ENCODE data around the gene TICAM2.

TICAM2 gene

GRCh38 chr5:115607935-115608334 is 5.7 kb upstream of the TICAM2 start:
- DNase-seq (ENCODE audit: low spot score): no peak

- DNase-seq (ENCODE audit: low spot score): no peak
Measured at GRCh38 chr5:115605436-115605835, 3.2 kb upstream of the TICAM2 start.

GRCh38 chr5:115602591-115603125 is 379 bp upstream of the TICAM2 start:
- peak; percentile 22 for DNase-seq (ENCODE audit: low spot score)

- no peak for DNase-seq (ENCODE audit: low spot score)
Measured at GRCh38 chr5:115600766-115601165, 1.5 kb downstream of the TICAM2 start.

GRCh38 chr5:115599924-115600323 is 2.4 kb downstream of the TICAM2 start:
- no peak for DNase-seq (ENCODE audit: low spot score)

- DNase-seq (ENCODE audit: low spot score): peak; percentile 67
Measured at GRCh38 chr5:115599502-115599901, 2.8 kb downstream of the TICAM2 start.

GRCh38 chr5:115594128-115595047 is 7.9 kb downstream of the TICAM2 start:
- no peak for DNase-seq (ENCODE audit: low spot score)

- DNase-seq (ENCODE audit: low spot score): no peak
Measured at GRCh38 chr5:115589043-115589442, 13.2 kb downstream of the TICAM2 start.

- no peak for DNase-seq (ENCODE audit: low spot score)
Measured at GRCh38 chr5:115588640-115589039, 13.6 kb downstream of the TICAM2 start.

- peak; percentile 55 for DNase-seq (ENCODE audit: low spot score)
Measured at GRCh38 chr5:115586525-115587146, 15.6 kb downstream of the TICAM2 start.

- DNase-seq (ENCODE audit: low spot score): no peak
Measured at GRCh38 chr5:115585265-115585664, 17.0 kb downstream of the TICAM2 start.

GRCh38 chr5:115584501-115584900 is 17.8 kb downstream of the TICAM2 start:
- no peak for DNase-seq (ENCODE audit: low spot score)

GRCh38 chr5:115583474-115583873 is 18.8 kb downstream of the TICAM2 start:
- DNase-seq (ENCODE audit: low spot score): no peak

- no peak for DNase-seq (ENCODE audit: low spot score)
Measured at GRCh38 chr5:115580941-115581340, 21.3 kb downstream of the TICAM2 start.

- no peak for DNase-seq (ENCODE audit: low spot score)
Measured at GRCh38 chr5:115579747-115580173, 22.5 kb downstream of the TICAM2 start.

- no peak for DNase-seq (ENCODE audit: low spot score)
Measured at GRCh38 chr5:115579216-115579615, 23.1 kb downstream of the TICAM2 start.

- DNase-seq (ENCODE audit: low spot score): no peak
Measured at GRCh38 chr5:115578657-115579056, 23.6 kb downstream of the TICAM2 start.

GRCh38 chr5:115577741-115578140 is 24.5 kb downstream of the TICAM2 start:
- DNase-seq (ENCODE audit: low spot score): no peak

- DNase-seq (ENCODE audit: low spot score): no peak
Measured at GRCh38 chr5:115577329-115577728, 24.9 kb downstream of the TICAM2 start.

GRCh38 chr5:115575167-115576070 is 26.9 kb downstream of the TICAM2 start:
- DNase-seq (ENCODE audit: low spot score): peak; percentile 45

GRCh38 chr5:115573133-115573532 is 29.1 kb downstream of the TICAM2 start:
- no peak for DNase-seq (ENCODE audit: low spot score)

GRCh38 chr5:115571441-115571878 is 30.8 kb downstream of the TICAM2 start:
- DNase-seq (ENCODE audit: low spot score): no peak

All from NAMALWA (cell line).